Stomach (tissue), 9 donors: ENCODE measurements around the gene PSMD3. TPM values are rescaled to one million over a fixed set of nuclear protein-coding genes. Genes with fewer than 3 reads are reported as not detected.

Experiments
- DNase-seq, 2 donors: peaks; one replicate each; pipeline versions ENCODE4 v3.0.0 to v3.0.0-alpha.2; 2013 to 2019
- H3K27ac ChIP-seq, 5 donors: fragments of 200-600 bp in 4 of 5; sonication (generic) in 4 of 5; one replicate each; pipeline ENCODE4 v1.5.1; 2013 to 2019; ENCODE audit warnings: mild to moderate bottlenecking in 1 of 5, moderate library complexity in 1 of 5
- H3K27me3 ChIP-seq, 3 donors: fragments of 200-600 bp; sonication (generic); one replicate each; pipeline ENCODE4 v1.5.1; 2017 to 2019; ENCODE audit warnings: mixed run types in 1 of 3
- H3K36me3 ChIP-seq, 4 donors: fragments of 200-600 bp; sonication (generic); 1 replicate in 3 of 4; 2 replicates in 1 of 4; pipeline ENCODE4 v1.5.1; 2016 to 2019
- H3K4me1 ChIP-seq, 4 donors: fragments of 200-600 bp; sonication (generic); one replicate each; pipeline ENCODE4 v1.5.1; 2016 to 2019
- H3K4me3 ChIP-seq, 4 donors: fragments of 200-600 bp; sonication (generic) in 3 of 4; one replicate each; pipeline ENCODE4 v1.5.1; 2016 to 2019; ENCODE audit warnings: mild to moderate bottlenecking in 1 of 4
- H3K9me3 ChIP-seq, 4 donors: fragments of 200-600 bp; sonication (generic); one replicate each; pipeline ENCODE4 v1.5.1; 2016 to 2019
- CTCF ChIP-seq, 7 experiments: fragments of 450-650 bp in 4 of 7; fragments of 200-600 bp in 3 of 7; sonication (generic) in 3 of 7; IDR thresholded peaks; one replicate each; pipeline ENCODE4 v1.5.1; 2016 to 2019; ENCODE audit warnings: antibody characterized with exemption in 7 of 7, control low read depth in 2 of 7, mild to moderate bottlenecking in 1 of 7
- EP300 ChIP-seq: sonication (generic); formaldehyde crosslinking; IDR thresholded peaks from one replicate; pipeline ENCODE4 v1.6.1; 2017; ENCODE audit warnings: antibody characterized with exemption
- POLR2A ChIP-seq, 4 donors: fragments of 450-650 bp; IDR thresholded peaks; one replicate each; pipeline ENCODE4 v1.6.1; 2016; ENCODE audit warnings: antibody characterized with exemption in 4 of 4, control low read depth in 2 of 4, mild to moderate bottlenecking in 1 of 4, moderate library complexity in 1 of 4
- POLR2AphosphoS5 ChIP-seq, 3 donors: sonication (generic); formaldehyde crosslinking; IDR thresholded peaks; one replicate each; pipeline ENCODE4 v1.6.1; 2016; ENCODE audit warnings: antibody characterized with exemption in 3 of 3
- WGBS, 5 donors: extraction: QIAGEN DNeasy Blood & Tissue Kit in 3 of 5; methylation state at CpG; one replicate each; pipeline versions ENCODE4 v1.1.5 to v1.1.7; 2013 to 2018; 5-methylcytosine and 5-hydroxymethylcytosine counted together
- intact Hi-C: fragments of 100-400 bp; cut with DNase I; formaldehyde crosslinking; loops from one replicate; pipeline ENCODE4 v1.15.1; 2023; ENCODE audit warnings: low total_unique reads
- polyA plus RNA-seq, 3 donors: library from polyadenylated mRNA; stranded (reverse); fragments of 200-250 nt; gene quantifications; one replicate each; pipeline ENCODE4 v1.2.3, GENCODE V29; 2013
- total RNA-seq, 5 donors: library from RNA; depleted of rRNA; stranded (reverse); fragments of >200 nt; gene quantifications; one replicate each; pipeline versions ENCODE4 v1.1.0 to v1.2.3, GENCODE V29; 2014 to 2016
- donor health status: healthy with polysubstance abuse.
- donor health status: Bipolar disorder and iron deficiency.
- donor health status: healthy.

PSMD3 gene
- total and polyA plus RNA-seq, 8 donors = 13.4 to 140 (median 47.3) TPM

- H3K27ac ChIP-seq = peak overlapping the region in 4 of 5 donors; percentile 41 to 77 (median 66)
- H3K27me3 ChIP-seq = no peaks in the 10 kb centered on the region
- no peak overlapping the region for H3K4me3 ChIP-seq
- peak in 1 of 2 donors; percentile 23 for DNase-seq
- H3K9me3 ChIP-seq = no peaks in the 10 kb centered on the region
- H3K36me3 ChIP-seq = peaks cover 27 to 49% (median 47%) of the 10 kb centered on the region in 4 donors
- WGBS, 5 donors = 74 to 84% (median 82%) methylated on average over 17 to 24 of the region's 24 CpGs
- intact Hi-C loops = loop anchor here (10.0 kb wide), 1 partner anchor 145 kb away; no protein-coding TSS in a partner anchor
- peaks cover 68 to 94% (median 76%) of the 10 kb centered on the region in 4 donors for H3K4me1 ChIP-seq
- TF ChIP-seq CTCF (IDR thresholded peaks at IDR 0.05) (no peak), POLR2A (IDR thresholded peaks at IDR 0.05) (no peak), POLR2AphosphoS5 (IDR thresholded peaks at IDR 0.05) (no peak), EP300 (no peak)
Measured at GRCh38 chr17:40019140-40019991, 38.8 kb downstream of the PSMD3 start.

DNA sequence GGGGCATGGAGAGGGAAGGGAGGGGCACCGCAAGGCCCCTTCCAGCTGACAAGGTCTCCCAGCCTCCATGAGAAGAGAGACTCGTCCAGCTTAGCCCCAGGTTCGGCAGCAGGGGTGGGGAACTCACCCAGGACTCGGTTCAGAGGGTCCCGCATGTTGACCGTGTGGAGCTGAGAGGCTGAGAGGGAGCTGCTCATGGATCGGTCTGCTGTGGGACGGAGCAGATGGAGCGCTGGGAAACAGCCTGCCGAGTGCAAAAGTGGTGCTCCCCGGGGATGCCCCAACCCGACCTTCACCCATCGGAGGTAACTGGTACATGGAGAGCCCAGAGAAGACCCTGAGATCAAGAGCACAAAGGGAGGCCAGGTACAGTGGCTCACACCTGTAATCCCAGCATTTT, 39.5 kb downstream of the PSMD3 start:
- Histone ChIP-seq H3K27me3 (no peaks in the 10 kb centered on the region), H3K27ac (peak overlapping the region in 2 of 5 donors; percentile 69 to 77), H3K4me1 (peaks cover 60 to 94% (median 73%) of the 10 kb centered on the region in 4 donors), H3K9me3 (no peaks in the 10 kb centered on the region), H3K36me3 (peaks cover 31 to 55% (median 54%) of the 10 kb centered on the region in 4 donors), H3K4me3 (no peak overlapping the region)
- no peak for DNase-seq
- no peak for TF ChIP-seq CTCF (IDR thresholded peaks at IDR 0.05)
- TF ChIP-seq POLR2AphosphoS5 (IDR thresholded peaks at IDR 0.05) = no peak
- TF ChIP-seq POLR2A (IDR thresholded peaks at IDR 0.05) = no peak
- TF ChIP-seq EP300 = no peak
- WGBS, 5 donors = 86 to 95% (median 94%) methylated on average over 12 to 13 of the region's 13 CpGs
- intact Hi-C loops = loop anchor here (10.0 kb wide), 1 partner anchor 65 kb away; no protein-coding TSS in a partner anchor

DNA sequence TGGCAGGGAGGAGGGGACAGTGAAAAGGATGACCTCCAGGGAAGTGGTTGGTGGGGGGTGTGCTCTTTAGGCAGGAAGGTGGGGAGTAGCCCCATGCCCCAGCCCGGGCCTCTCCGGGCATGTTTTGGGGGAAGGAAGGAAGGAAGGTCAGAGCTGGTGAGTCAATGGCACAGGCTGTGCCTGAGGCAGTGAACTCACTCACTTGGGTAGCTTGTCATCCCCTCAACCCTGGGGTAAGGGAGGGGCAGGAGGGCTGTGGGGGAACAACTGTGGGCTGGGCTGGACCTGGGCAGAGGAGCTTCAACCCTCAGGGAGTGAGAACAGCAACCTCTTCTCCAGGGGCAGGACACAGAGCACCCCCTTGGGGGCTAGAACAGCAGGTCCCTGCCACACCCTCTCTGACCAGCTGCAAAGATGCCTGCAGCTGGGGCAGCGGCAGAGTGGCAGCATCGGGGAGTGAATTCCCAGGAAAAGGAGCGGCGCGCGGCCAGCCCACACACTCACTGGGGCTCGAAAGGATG, 40.9 kb downstream of the PSMD3 start:
- Histone ChIP-seq H3K27me3 (no peaks in the 10 kb centered on the region), H3K9me3 (no peaks in the 10 kb centered on the region), H3K27ac (peak overlapping the region in 4 of 5 donors; percentile 22 to 77 (median 70)), H3K4me3 (no peak overlapping the region), H3K36me3 (peaks cover 43 to 68% (median 67%) of the 10 kb centered on the region in 4 donors), H3K4me1 (peaks cover 66 to 90% (median 72%) of the 10 kb centered on the region in 4 donors)
- intact Hi-C loops = loop anchor here (10.0 kb wide), 1 partner anchor 63 kb away; no protein-coding TSS in a partner anchor
- WGBS, 5 donors = 61 to 82% (median 75%) methylated on average over 9 of the region's 9 CpGs
- TF ChIP-seq CTCF (IDR thresholded peaks at IDR 0.05) (no peak), POLR2A (IDR thresholded peaks at IDR 0.05) (no peak), EP300 (no peak), POLR2AphosphoS5 (IDR thresholded peaks at IDR 0.05) (no peak)
- DNase-seq = no peak

DNA sequence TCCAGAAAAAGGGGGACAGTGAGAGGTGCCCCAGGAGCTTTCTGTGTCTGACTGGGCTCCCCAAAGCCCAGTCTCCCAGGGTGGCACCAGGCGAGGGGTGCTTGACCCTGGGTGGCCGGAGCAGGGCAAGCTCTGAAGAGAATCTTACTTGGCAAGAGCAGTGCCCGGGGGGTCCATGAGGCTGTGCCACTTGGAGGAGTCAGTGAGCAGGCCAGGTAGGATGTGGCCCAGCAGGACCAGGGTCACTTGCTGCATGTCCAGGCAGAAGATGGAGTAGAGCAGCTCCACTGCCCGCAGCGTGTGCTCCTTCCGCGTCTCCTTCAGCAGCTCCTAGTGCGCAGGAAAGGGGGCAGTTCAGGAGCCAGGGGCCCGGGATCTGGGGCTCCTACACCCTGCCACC, 41.9 kb downstream of the PSMD3 start:
- Histone ChIP-seq H3K4me3 (peak overlapping the region in 2 of 4 donors; percentile 5 to 13), H3K36me3 (peaks cover 43 to 76% (median 72%) of the 10 kb centered on the region in 4 donors), H3K27me3 (no peaks in the 10 kb centered on the region), H3K27ac (peak overlapping the region; percentile 25 to 77 (median 69)), H3K9me3 (no peaks in the 10 kb centered on the region), H3K4me1 (peaks cover 68 to 94% (median 75%) of the 10 kb centered on the region in 4 donors)
- 71 to 87% (median 76%) methylated on average over 4 to 9 of the region's 9 CpGs for WGBS, 5 donors
- intact Hi-C loops = loop anchor here (10.0 kb wide), 1 partner anchor 62 kb away; no protein-coding TSS in a partner anchor
- TF ChIP-seq POLR2AphosphoS5 (IDR thresholded peaks at IDR 0.05) = no peak
- no peak for TF ChIP-seq EP300
- TF ChIP-seq CTCF (IDR thresholded peaks at IDR 0.05) = no peak
- no peak for TF ChIP-seq POLR2A (IDR thresholded peaks at IDR 0.05)
- no peak for DNase-seq
